GM18858 (cell line): ENCODE measurements around the gene PRRC2B.
"Not testable (repeated sequence)": the region's sequence is repeated elsewhere in the genome, so short reads cannot be mapped to it uniquely, and the experiment has no call there.

Source experiments
- ATAC-seq: cut with Tn5 transposase; IDR thresholded peaks from one replicate; pipeline ENCODE4 v1.9.1; 2021; ENCODE audit not compliant: unreplicated experiment

PRRC2B gene

GRCh38 chr9:131503626-131504465, 110.0 kb downstream of the PRRC2B start:
- no peak for ATAC-seq

DNA sequence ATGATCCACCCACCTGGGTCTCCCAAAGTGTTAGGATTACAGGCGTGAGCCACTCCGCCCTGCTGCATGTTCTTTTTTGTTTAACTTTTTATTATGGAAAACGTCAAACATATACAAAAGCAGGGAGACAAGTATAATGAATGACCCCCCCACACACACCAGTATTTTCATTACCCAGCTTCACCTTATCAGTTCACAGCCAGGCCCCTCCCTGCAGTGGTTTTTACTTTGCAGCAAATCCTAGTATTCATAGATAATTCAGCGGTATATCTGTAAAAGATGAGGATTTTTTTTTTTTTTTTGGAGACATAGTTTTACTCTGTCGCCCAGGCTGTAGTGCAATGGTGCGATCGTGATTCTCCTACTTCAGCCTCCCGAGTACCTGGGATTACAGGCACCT, 111.1 kb downstream of the PRRC2B start:
- ATAC-seq = no peak

GRCh38 chr9:131511416-131511815, 117.5 kb downstream of the PRRC2B start:
- no peak for ATAC-seq

DNA sequence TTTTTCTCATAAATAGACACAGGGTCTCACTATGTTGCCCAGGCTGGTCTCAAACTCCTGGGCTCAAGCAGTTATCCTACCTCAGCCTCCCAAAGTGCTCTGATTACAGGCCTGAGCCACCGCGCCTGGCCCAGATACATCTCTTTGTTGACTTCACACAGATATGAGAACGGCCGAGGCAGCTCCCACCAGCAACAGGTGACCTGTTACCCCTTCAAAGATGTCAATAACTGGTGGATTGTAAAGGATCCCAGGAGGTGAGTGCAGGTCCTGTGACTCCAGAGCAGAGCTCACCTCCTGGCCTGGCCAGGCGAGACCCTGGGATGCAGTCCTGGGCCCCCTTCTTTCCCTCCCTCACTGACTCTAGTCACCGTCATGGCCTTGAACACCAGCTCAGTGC, 118.0 kb downstream of the PRRC2B start:
- ATAC-seq = no peak

- no peak for ATAC-seq
Observed at GRCh38 chr9:131513177-131513576, 119.3 kb downstream of the PRRC2B start.

GRCh38 chr9:131515559-131516031, 121.7 kb downstream of the PRRC2B start:
- ATAC-seq = not testable (repeated sequence)

DNA sequence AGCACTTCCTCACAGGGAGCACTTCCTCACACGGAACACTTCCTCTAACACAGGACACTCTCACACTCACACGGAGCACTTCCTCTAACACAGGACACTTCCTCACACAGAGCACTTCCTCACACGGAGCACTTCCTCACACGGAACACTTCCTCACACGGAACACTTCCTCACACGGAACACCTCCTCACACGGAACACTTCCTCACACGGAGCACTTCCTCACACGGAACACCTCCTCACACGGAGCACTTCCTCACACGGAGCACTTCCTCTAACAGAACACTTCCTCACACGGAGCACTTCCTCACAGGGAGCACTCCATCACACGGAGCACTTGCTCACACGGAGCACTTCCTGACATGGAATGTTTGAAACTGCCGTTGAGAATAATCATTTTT, 122.2 kb downstream of the PRRC2B start:
- no peak for ATAC-seq

DNA sequence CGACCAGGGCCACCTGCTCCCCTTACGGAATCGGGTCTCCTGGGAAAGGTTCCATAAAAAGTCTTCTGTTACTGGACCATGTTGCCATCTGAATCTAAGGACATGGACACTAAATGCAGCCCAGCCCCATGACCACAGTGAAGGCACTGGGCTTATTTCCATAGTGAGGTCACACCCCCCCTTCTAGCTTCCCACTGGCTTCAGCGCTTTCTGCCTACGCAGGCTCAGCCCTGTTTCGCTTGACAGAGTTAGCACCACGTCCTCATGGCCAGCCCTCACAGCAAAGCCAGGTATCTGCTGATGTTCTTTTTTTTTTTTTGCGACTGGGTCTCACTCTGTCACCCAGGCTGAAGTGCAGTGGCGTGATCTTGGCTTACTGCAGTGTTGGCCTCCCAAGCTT, 123.0 kb downstream of the PRRC2B start:
- ATAC-seq = no peak

GRCh38 chr9:131517761-131518190, 123.9 kb downstream of the PRRC2B start:
- no peak for ATAC-seq

DNA sequence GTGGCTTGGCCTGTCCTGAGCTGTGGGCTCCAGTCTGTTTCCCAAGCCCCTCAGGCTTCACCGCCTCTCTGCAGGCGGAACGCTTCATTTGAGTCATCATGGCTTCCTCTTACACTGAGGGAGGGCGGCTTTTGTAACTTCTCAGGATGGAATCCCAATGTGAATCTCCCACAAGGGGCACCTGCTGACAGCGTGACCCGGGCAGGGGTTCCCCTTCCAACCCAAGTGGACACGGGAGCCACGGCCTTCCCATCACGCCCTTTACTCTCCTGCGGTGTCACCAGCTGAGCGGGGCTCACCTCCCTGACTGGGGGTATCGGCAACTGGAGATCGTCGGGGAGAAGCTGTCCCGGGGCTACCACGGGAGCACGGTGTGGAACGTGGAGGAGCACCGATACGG, 124.7 kb downstream of the PRRC2B start:
- ATAC-seq = no peak

DNA sequence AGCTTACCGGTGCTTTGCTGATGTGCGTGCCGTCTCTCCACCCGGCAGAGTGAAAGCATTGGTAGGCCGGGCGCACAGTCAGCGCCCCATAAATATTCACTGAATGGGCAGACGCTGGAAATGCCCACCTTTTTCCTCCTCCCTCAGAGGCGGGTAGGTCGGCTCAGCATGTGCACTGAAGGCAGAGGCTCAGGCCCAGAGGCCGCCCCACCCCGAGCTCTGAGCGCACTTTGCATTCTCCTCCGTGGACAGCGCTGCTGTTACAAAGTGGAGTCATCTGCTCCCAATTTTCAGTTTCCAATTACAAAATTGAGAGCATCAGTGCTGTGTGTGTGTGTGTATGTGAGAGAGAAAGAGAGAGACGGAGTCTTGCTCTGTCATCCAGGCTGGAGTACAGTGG, 126.6 kb downstream of the PRRC2B start:
- no peak for ATAC-seq

- no peak for ATAC-seq
Observed at GRCh38 chr9:131521203-131521602, 127.3 kb downstream of the PRRC2B start.

DNA sequence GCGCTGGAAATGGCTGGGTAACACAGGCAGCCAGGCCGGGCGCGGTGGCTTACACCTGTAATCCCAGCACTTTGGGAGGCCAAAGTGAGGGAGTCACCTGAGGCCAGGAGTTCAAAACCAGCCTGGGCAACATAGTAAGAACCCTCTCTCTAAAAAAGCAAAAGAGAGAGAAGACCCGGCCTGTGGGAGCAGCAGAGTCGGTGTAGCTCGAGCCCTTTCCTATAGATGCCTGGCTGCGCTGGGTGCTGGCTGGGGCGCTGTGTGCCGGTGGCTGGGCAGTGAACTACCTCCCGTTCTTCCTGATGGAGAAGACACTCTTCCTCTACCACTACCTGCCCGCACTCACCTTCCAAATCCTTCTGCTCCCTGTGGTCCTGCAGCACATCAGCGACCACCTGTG, 127.9 kb downstream of the PRRC2B start:
- no peak for ATAC-seq

DNA sequence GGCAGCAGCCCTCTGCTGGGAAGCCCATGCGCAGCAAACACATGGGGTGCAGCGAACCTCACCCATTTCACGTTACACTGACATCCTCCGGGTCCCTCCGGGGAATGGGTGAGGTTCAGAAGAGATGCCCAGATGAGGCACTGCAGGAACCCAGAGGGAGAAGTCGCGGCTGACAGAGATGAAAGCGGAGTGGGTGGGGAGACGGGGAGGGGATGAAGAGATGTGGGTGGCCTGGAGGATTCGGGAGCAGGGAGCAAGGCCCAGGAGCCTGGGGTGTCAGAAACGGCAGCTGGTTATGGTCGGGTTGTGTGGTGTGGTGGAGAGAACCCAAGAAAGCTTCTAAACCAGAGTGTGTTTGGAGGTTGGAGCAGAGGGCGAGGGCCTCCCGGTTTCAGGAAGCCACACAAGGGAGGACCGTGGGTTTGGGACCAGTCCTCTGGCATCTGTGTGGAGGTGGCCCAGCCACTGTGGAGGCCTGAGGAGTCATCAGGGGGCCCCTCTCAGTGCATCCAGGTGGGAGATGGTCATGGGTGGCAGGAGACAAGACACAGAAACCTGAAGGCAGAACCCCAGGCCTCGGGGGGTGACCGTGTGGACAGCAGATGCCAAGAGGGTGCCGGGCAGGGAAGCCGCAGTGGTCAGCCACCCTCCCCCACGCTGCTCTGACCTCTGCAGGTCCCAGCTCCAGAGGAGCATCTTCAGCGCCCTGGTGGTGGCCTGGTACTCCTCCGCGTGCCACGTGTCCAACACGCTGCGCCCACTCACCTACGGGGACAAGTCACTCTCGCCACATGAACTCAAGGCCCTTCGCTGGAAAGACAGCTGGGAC, 128.6 kb downstream of the PRRC2B start:
- no peak for ATAC-seq

DNA sequence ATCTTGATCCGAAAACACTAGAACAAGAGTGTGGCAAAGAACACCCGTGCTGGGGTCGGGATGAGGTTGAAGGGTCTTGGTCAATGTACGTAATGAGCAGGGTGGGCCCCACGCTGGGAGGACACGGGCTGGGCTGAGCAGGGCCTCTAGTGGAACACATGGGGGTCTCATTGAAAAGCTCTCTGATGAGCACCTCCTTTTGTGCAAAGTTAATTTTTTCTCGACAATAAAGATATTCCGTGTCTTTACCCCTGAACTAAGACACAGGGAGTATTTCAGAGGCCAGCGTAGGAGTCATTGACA, 129.2 kb downstream of the PRRC2B start:
- no peak for ATAC-seq

DNA sequence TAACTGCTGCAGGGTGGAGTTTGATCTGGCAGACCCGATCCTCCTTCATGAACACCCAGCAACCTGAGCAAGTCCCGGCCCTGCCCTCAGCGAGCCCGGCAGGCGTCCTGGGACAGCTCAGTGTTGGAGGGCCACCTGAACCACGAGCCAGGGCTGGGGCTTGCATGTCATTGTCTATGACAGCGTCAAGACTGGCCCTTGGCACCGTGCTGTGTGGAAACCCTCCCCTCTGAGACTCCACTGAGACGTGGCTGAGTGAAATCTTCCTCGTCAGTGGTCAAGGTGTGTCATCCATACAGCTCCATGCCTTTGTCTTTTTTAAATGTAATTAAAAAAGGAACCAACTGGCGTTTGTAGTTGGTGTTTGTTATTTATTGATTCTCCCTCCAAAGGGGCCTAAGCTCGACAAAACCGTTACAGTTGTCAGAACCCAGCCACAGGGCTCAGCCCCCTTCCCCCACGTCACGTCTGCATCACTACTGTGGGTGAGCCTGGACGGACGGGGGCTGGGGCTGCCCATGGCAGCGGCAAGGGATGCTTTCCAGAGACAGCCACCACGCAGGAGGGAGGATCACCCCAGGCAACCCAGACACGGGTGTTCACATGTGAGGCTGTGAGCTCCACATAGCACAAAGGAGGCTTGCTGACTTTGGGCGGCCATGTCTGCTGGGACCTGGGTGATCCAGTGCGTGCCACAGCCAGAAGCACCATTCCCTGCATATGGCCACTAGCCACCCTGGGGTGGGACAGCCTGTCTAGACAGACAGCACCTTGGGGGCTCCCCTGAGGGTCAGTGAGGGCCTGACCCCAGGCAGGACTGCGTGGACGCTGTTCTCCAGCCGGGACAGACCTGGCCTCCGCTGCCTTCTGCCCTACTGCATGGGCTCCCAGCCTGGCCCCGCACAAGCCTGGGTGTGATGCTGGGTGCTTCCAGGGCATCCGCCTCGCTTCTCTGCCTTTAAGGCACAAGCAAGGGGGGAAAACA, 129.9 kb downstream of the PRRC2B start:
- ATAC-seq = no peak

- ATAC-seq = no peak
Observed at GRCh38 chr9:131524665-131525315, 130.9 kb downstream of the PRRC2B start.

GRCh38 chr9:131525643-131526565, 132.0 kb downstream of the PRRC2B start:
- ATAC-seq = no peak

DNA sequence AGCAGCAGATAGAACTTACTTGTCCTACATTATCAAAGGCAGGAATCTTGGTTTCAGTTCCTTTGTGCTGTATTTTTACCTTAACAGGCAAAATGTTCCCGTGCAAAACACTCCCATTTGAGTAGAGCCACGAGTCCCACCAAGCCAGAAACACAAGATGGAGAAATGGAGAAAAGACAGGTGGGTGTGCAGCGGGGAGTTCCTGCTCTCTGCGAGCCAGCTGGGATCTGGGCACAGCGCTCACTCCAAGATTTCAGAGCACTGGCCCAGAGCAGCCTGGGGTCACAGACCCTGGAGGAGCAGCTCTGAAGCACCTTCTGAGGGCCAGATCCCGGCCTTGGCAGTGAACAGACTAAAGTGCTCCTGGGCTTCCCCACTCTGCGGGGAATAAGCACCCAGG, 134.3 kb downstream of the PRRC2B start:
- ATAC-seq = no peak
